Tibial artery (tissue), 4 donors: ENCODE data around the gene ALPL.
A peak's percentile ranks its signal among the peaks of the same experiment; 100 is the strongest.

Experiments
- DNase-seq, 2 donors: peaks; one replicate each; pipeline ENCODE4 v3.0.0-alpha.2; 2019
- H3K27ac ChIP-seq, 2 donors: fragments of 200-600 bp; sonication (generic) in 1 of 2; 1 replicate in 1 of 2; 2 replicates in 1 of 2; pipeline ENCODE4 v1.5.1; 2018 to 2019; ENCODE audit warnings: mild to moderate bottlenecking in 1 of 2
- H3K27me3 ChIP-seq, 2 donors: fragments of 200-600 bp; sonication (generic) in 1 of 2; one replicate each; pipeline versions ENCODE4 v1.5.1 to v1.6.0; 2016 to 2019
- H3K36me3 ChIP-seq, 3 donors: fragments of 200-600 bp; sonication (generic) in 2 of 3; one replicate each; pipeline ENCODE4 v1.5.1; 2016 to 2019; ENCODE audit warnings: mild to moderate bottlenecking in 2 of 3
- H3K4me1 ChIP-seq, 4 donors: fragments of 200-600 bp; sonication (generic) in 2 of 4; 1 replicate in 3 of 4; 2 replicates in 1 of 4; pipeline ENCODE4 v1.5.1; 2016 to 2019
- H3K4me3 ChIP-seq, 2 donors: fragments of 200-600 bp; sonication (generic) in 1 of 2; 1 replicate in 1 of 2; 2 replicates in 1 of 2; pipeline ENCODE4 v1.5.1; 2018 to 2019; ENCODE audit warnings: mild to moderate bottlenecking in 2 of 2
- H3K9me3 ChIP-seq, 3 donors: fragments of 200-600 bp; sonication (generic) in 1 of 3; one replicate each; pipeline ENCODE4 v1.5.1; 2016 to 2019
- intact Hi-C: fragments of 100-400 bp; cut with DNase I; formaldehyde crosslinking; loops from one replicate; pipeline ENCODE4 v1.15.0; 2023; ENCODE audit warnings: low total_unique reads
- TF ChIP-seq, protein P1 (sequence below), 2 experiments: fragments of 200-600 bp in 1 of 2; fragments of 450-650 bp in 1 of 2; IDR thresholded peaks; one replicate each; pipeline ENCODE4 v1.5.1; 2017 to 2019; ENCODE audit warnings: antibody characterized with exemption in 2 of 2, mild to moderate bottlenecking in 1 of 2, moderate library complexity in 1 of 2

The ALPL gene

DNA sequence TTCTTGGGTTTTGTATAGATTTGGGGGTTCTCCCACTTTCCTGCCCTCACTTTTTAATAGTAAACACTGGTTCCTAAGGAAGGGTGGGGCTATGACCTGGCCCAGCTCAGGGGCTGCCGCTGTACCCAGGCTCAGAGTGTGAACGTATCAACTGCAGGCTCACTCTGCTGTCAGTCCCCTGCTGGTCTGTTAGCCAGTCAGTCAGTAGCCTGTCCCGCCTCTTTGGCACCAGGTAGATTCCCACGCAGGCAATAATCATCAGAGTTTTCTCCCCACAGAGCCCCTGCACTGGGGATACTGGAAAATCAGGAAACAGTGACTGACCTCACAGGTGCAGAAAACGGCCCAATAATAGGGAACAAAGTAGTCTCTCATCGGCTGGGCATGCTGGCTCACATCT, 15.0 kb upstream of the ALPL start:
- no peaks in the 10 kb centered on the region for H3K9me3 ChIP-seq
- intact Hi-C loops, result no loop called here
- H3K4me3 ChIP-seq, result no peak overlapping the region
- no peaks in the 10 kb centered on the region for H3K4me1 ChIP-seq
- DNase-seq, result peak in 1 of 2 donors; percentile 35
- peaks cover 0 to 42% of the 10 kb centered on the region in 2 donors for H3K27me3 ChIP-seq
- no peaks in the 10 kb centered on the region for H3K36me3 ChIP-seq
- H3K27ac ChIP-seq, result no peak overlapping the region
- TF ChIP-seq, protein P1, sequence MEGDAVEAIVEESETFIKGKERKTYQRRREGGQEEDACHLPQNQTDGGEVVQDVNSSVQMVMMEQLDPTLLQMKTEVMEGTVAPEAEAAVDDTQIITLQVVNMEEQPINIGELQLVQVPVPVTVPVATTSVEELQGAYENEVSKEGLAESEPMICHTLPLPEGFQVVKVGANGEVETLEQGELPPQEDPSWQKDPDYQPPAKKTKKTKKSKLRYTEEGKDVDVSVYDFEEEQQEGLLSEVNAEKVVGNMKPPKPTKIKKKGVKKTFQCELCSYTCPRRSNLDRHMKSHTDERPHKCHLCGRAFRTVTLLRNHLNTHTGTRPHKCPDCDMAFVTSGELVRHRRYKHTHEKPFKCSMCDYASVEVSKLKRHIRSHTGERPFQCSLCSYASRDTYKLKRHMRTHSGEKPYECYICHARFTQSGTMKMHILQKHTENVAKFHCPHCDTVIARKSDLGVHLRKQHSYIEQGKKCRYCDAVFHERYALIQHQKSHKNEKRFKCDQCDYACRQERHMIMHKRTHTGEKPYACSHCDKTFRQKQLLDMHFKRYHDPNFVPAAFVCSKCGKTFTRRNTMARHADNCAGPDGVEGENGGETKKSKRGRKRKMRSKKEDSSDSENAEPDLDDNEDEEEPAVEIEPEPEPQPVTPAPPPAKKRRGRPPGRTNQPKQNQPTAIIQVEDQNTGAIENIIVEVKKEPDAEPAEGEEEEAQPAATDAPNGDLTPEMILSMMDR (IDR thresholded peaks at IDR 0.05), result no peak

- Histone ChIP-seq H3K4me3 (no peak overlapping the region), H3K9me3 (no peaks in the 10 kb centered on the region), H3K27me3 (peaks cover 0 to 38% of the 10 kb centered on the region in 2 donors), H3K4me1 (no peaks in the 10 kb centered on the region), H3K36me3 (no peaks in the 10 kb centered on the region), H3K27ac (no peak overlapping the region)
- TF ChIP-seq, protein P1 (IDR thresholded peaks at IDR 0.05), result no peak
- peak in 1 of 2 donors; percentile 24 for DNase-seq
- intact Hi-C loops, result no loop called here
Measured at GRCh38 chr1:21495225-21495820, 13.9 kb upstream of the ALPL start.

DNA sequence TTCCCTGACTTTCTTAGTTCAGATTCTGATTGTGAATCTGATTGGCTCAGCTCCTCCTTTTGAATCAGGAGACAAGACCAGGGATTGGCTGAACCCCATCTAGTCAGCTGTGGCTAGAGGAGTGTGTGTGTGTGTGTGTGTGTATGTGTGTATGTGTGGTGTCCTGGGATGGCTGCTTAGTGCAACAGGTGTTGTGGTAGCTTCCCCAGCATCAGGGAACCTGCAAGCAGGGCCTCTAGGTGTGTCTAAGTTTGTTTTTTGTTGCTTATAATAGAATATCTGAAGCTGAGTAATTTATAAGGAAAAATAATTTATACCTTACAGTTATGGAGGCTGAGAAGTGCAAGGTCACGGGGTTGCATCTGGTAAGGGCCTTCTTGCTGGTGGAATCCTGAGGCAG, 13.2 kb upstream of the ALPL start:
- Histone ChIP-seq H3K27me3 (peaks cover 0 to 35% of the 10 kb centered on the region in 2 donors), H3K4me3 (no peak overlapping the region), H3K36me3 (no peaks in the 10 kb centered on the region), H3K4me1 (no peaks in the 10 kb centered on the region), H3K9me3 (no peaks in the 10 kb centered on the region), H3K27ac (no peak overlapping the region)
- TF ChIP-seq, protein P1 (IDR thresholded peaks at IDR 0.05), result no peak
- intact Hi-C loops, result no loop called here
- no peak for DNase-seq

DNA sequence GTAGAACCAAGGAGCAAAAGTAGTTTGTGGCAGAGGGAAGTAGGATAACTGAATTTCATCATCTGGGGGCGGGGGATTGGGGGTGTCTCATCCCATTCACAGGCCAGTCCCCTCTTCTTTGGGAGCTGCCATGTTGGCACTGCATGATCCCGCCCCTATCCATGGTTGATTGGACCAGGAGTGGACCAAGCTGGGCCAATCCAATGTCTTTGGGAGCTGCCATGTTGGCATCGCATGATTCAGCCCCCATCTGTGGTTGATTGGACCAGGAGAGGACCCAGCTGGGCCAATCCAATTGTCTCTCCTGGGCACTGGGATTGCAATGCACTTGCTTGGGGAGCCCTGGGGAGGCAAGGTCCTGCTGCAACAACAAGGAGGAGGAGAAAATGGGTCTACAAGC, 12.3 kb upstream of the ALPL start:
- TF ChIP-seq, protein P1 (IDR thresholded peaks at IDR 0.05), result no peak
- Histone ChIP-seq H3K9me3 (no peaks in the 10 kb centered on the region), H3K4me1 (no peaks in the 10 kb centered on the region), H3K36me3 (no peaks in the 10 kb centered on the region), H3K27ac (no peak overlapping the region), H3K27me3 (peaks cover 0 to 28% of the 10 kb centered on the region in 2 donors), H3K4me3 (no peak overlapping the region)
- peak in 1 of 2 donors; percentile 27 for DNase-seq
- intact Hi-C loops, result no loop called here

GRCh38 chr1:21497466-21498061, 11.7 kb upstream of the ALPL start:
- Histone ChIP-seq H3K9me3 (no peaks in the 10 kb centered on the region), H3K36me3 (no peaks in the 10 kb centered on the region), H3K27me3 (peaks cover 0 to 21% of the 10 kb centered on the region in 2 donors), H3K4me1 (no peaks in the 10 kb centered on the region), H3K4me3 (no peak overlapping the region), H3K27ac (no peak overlapping the region)
- intact Hi-C loops, result no loop called here
- TF ChIP-seq, protein P1 (IDR thresholded peaks at IDR 0.05), result no peak
- DNase-seq, result peak in 1 of 2 donors; percentile 38
